GM23338 (cell line): Measurements from ENCODE around the gene NME1. TPM values are rescaled to one million over a fixed set of nuclear protein-coding genes. Genes with fewer than 3 reads are reported as not detected.

ENCODE experiments used
- ATAC-seq: fragments of 200-7000 bp; cut with Tn5 transposase; 3 replicates; pipeline ENCODE4 v1.9.1; 2020
- DNase-seq: peaks from one replicate; pipeline ENCODE4 v3.0.0-alpha.2; 2015; ENCODE audit warnings: low spot score
- H2AFZ ChIP-seq: fragments of 200-600 bp; sonication (generic); 2 replicates; pipeline ENCODE4 v1.8.0; 2016; ENCODE audit warnings: antibody characterized with exemption, mild to moderate bottlenecking, moderate library complexity
- H3F3A ChIP-seq: fragments of 200-600 bp; sonication (generic); replicated peaks from 2 replicates; pipeline ENCODE4 v1.8.0; 2017; ENCODE audit warnings: antibody characterized with exemption, mixed run types, low read depth
- H3K27ac ChIP-seq: fragments of 200-600 bp; sonication (generic); 2 replicates; pipeline ENCODE4 v1.6.1; 2016; ENCODE audit warnings: low read depth
- H3K27me3 ChIP-seq: fragments of 200-600 bp; sonication (generic); 2 replicates; pipeline ENCODE4 v1.8.0; 2016; ENCODE audit warnings: mild to moderate bottlenecking, mixed run types, moderate library complexity; ENCODE audit not compliant: insufficient read depth
- H3K36me3 ChIP-seq: fragments of 200-600 bp; sonication (generic); 2 replicates; pipeline ENCODE4 v1.8.0; 2016; ENCODE audit warnings: mild to moderate bottlenecking; ENCODE audit not compliant: insufficient read depth
- H3K4me1 ChIP-seq: fragments of 200-600 bp; sonication (generic); 2 replicates; pipeline ENCODE4 v1.8.0; 2016; ENCODE audit warnings: mild to moderate bottlenecking, moderate library complexity; ENCODE audit not compliant: insufficient read depth
- H3K4me2 ChIP-seq: fragments of 200-600 bp; sonication (generic); 2 replicates; pipeline ENCODE4 v1.7.1; 2017; ENCODE audit warnings: mixed run types
- H3K4me3 ChIP-seq: fragments of 200-600 bp; sonication (generic); 2 replicates; pipeline ENCODE4 v1.6.1; 2016; ENCODE audit warnings: mixed run types
- H3K79me2 ChIP-seq: fragments of 200-600 bp; sonication (generic); replicated peaks from 2 replicates; pipeline ENCODE4 v1.8.0; 2017; ENCODE audit warnings: mild to moderate bottlenecking; ENCODE audit not compliant: insufficient read depth
- H3K9me2 ChIP-seq: fragments of 200-600 bp; sonication (generic); 2 replicates; pipeline ENCODE4 v1.8.0; 2017; ENCODE audit not compliant: insufficient read depth
- H4K20me1 ChIP-seq: fragments of 200-600 bp; sonication (generic); replicated peaks from 2 replicates; pipeline ENCODE4 v1.8.0; 2017; ENCODE audit warnings: mild to moderate bottlenecking; ENCODE audit not compliant: insufficient read depth
- H3K27ac Mint-ChIP-seq: 2 replicates; pipeline ENCODE4 v1.8.0; 2020; ENCODE audit warnings: inconsistent platforms, mild to moderate bottlenecking, moderate library complexity, mixed read lengths
- H3K27me3 Mint-ChIP-seq: 3 replicates; pipeline ENCODE4 v1.8.0; 2022; ENCODE audit warnings: low read depth, mild to moderate bottlenecking, moderate library complexity, mixed read lengths, inconsistent platforms; ENCODE audit not compliant: insufficient read depth, poor library complexity
- H3K36me3 Mint-ChIP-seq: 3 replicates; pipeline ENCODE4 v1.8.0; 2021; ENCODE audit warnings: low read depth, mild to moderate bottlenecking, inconsistent platforms, moderate library complexity, mixed read lengths
- H3K4me1 Mint-ChIP-seq: 3 replicates; pipeline ENCODE4 v1.8.0; 2020; ENCODE audit warnings: mild to moderate bottlenecking, inconsistent platforms, mixed read lengths
- H3K4me3 Mint-ChIP-seq: 3 replicates; pipeline ENCODE4 v1.8.0; 2021; ENCODE audit warnings: moderate library complexity, mild to moderate bottlenecking, inconsistent platforms, mixed read lengths
- H3K9me3 Mint-ChIP-seq: 3 replicates; pipeline ENCODE4 v1.8.0; 2020; ENCODE audit warnings: moderate library complexity, mild to moderate bottlenecking, inconsistent platforms, mixed read lengths
- CREB1 ChIP-seq: fragments of 250-450 bp; sonication (Bioruptor Pico); IDR thresholded peaks from 2 replicates; pipeline ENCODE4 v1.5.0; 2020; ENCODE audit warnings: low read depth, mild to moderate bottlenecking, moderate library complexity
- EZH2 ChIP-seq: fragments of 200-600 bp; sonication (generic); IDR thresholded peaks from one replicate; pipeline ENCODE4 v1.8.0; 2017; ENCODE audit warnings: antibody characterized with exemption, mild to moderate bottlenecking, low read depth; ENCODE audit not compliant: unreplicated experiment
- JUNB ChIP-seq: IDR thresholded peaks from one replicate; pipeline ENCODE4 v1.6.1; 2016; ENCODE audit warnings: antibody characterized with exemption; ENCODE audit not compliant: unreplicated experiment
- NANOG ChIP-seq: IDR thresholded peaks from 2 replicates; pipeline ENCODE4 v1.6.1; 2016; ENCODE audit warnings: antibody characterized with exemption, borderline replicate concordance
- STAT1 ChIP-seq: IDR thresholded peaks from one replicate; pipeline ENCODE4 v1.6.1; 2016; ENCODE audit warnings: antibody characterized with exemption; ENCODE audit not compliant: unreplicated experiment
- ZNF114 ChIP-seq: fragments of 250-450 bp; sonication (Bioruptor Pico); IDR thresholded peaks from 2 replicates; pipeline ENCODE4 v1.5.0; 2020; ENCODE audit warnings: mild to moderate bottlenecking, moderate library complexity
- ZNF462 ChIP-seq: fragments of 250-450 bp; sonication (Bioruptor Pico); IDR thresholded peaks from 2 replicates; pipeline ENCODE4 v1.5.0; 2020; ENCODE audit warnings: mild to moderate bottlenecking, moderate library complexity
- polyA plus RNA-seq: library from polyadenylated mRNA; unstranded; fragments of >200 nt; fragmentation: Nextera tagmentation; extraction: Ambion mirVana; gene quantifications from 2 replicates; pipeline ENCODE4 v1.2.1, GENCODE V29; 2016
- total RNA-seq: library from RNA; depleted of rRNA; stranded (reverse); fragments of >200 nt; shearing (Covaris generic); gene quantifications from 2 replicates; pipeline ENCODE4 v1.2.3, GENCODE V29; 2014
- TF ChIP-seq, protein P1 (sequence below): IDR thresholded peaks from 2 replicates; pipeline ENCODE4 v1.6.1; 2016; ENCODE audit warnings: antibody characterized with exemption
- TF ChIP-seq, protein P2 (sequence below), 2 experiments: fragments of 200-600 bp in 1 of 2; sonication (generic) in 1 of 2; conservative IDR thresholded peaks; 2 replicates each; pipeline versions ENCODE4 v1.5.1 to v1.6.1; 2016 to 2017; ENCODE audit warnings: antibody characterized with exemption in 2 of 2, low read depth in 2 of 2, mild to moderate bottlenecking in 2 of 2, moderate library complexity in 1 of 2

The NME1 gene
- total and polyA plus RNA-seq, 2 experiments from 2014 or later, result 159 to 534 TPM

GRCh38 chr17:51115179-51115578 is 38.2 kb upstream of the NME1 start (continued):
- TF ChIP-seq ZNF462 (CRISPR knock-in tag) (no peak), STAT1 (no peak)

- H3K4me3 Mint-ChIP-seq, result peak overlapping the region; percentile 95
- peaks cover 21% of the 10 kb centered on the region for H4K20me1 ChIP-seq
- H3K27me3 ChIP-seq, result no peaks in the 10 kb centered on the region
- no peaks in the 10 kb centered on the region for H3K36me3 ChIP-seq
- H3K4me1 ChIP-seq, result peaks cover 20% of the 10 kb centered on the region
- DNase-seq (no peak), ATAC-seq (no peak)
- H3K27ac ChIP-seq, result no peak overlapping the region
- no peaks in the 10 kb centered on the region; the same call in 1 of the 2 replicates for H3F3A ChIP-seq
- peaks cover 1% of the 10 kb centered on the region for H3K27me3 Mint-ChIP-seq
- no peak overlapping the region for H3K27ac Mint-ChIP-seq
- H3K9me2 ChIP-seq, result no peaks in the 10 kb centered on the region
- H3K9me3 Mint-ChIP-seq, result no peaks in the 10 kb centered on the region
- no peaks in the 10 kb centered on the region for H3K36me3 Mint-ChIP-seq
- peaks cover 20% of the 10 kb centered on the region for H3K4me1 Mint-ChIP-seq
- no peak overlapping the region for H2AFZ ChIP-seq
- H3K79me2 ChIP-seq, result peaks cover 62% of the 10 kb centered on the region
- peak overlapping the region; percentile 99 for H3K4me3 ChIP-seq
- peak overlapping the region; percentile 72 for H3K4me2 ChIP-seq
- TF ChIP-seq JUNB, result no peak
- TF ChIP-seq ZNF114 (CRISPR knock-in tag), result no peak
- TF ChIP-seq, protein P1, sequence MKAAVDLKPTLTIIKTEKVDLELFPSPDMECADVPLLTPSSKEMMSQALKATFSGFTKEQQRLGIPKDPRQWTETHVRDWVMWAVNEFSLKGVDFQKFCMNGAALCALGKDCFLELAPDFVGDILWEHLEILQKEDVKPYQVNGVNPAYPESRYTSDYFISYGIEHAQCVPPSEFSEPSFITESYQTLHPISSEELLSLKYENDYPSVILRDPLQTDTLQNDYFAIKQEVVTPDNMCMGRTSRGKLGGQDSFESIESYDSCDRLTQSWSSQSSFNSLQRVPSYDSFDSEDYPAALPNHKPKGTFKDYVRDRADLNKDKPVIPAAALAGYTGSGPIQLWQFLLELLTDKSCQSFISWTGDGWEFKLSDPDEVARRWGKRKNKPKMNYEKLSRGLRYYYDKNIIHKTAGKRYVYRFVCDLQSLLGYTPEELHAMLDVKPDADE, result no peak
- TF ChIP-seq CREB1 (CRISPR knock-in tag), result no peak
- TF ChIP-seq EZH2, result no peak
- TF ChIP-seq, protein P2, sequence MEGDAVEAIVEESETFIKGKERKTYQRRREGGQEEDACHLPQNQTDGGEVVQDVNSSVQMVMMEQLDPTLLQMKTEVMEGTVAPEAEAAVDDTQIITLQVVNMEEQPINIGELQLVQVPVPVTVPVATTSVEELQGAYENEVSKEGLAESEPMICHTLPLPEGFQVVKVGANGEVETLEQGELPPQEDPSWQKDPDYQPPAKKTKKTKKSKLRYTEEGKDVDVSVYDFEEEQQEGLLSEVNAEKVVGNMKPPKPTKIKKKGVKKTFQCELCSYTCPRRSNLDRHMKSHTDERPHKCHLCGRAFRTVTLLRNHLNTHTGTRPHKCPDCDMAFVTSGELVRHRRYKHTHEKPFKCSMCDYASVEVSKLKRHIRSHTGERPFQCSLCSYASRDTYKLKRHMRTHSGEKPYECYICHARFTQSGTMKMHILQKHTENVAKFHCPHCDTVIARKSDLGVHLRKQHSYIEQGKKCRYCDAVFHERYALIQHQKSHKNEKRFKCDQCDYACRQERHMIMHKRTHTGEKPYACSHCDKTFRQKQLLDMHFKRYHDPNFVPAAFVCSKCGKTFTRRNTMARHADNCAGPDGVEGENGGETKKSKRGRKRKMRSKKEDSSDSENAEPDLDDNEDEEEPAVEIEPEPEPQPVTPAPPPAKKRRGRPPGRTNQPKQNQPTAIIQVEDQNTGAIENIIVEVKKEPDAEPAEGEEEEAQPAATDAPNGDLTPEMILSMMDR (conservative IDR thresholded peaks at IDR 0.05; ENCODE audit: low read depth in 2 of 2), result no peak
- TF ChIP-seq STAT1, result no peak
- no peak for TF ChIP-seq NANOG
Observed at GRCh38 chr17:51118330-51119195, 34.8 kb upstream of the NME1 start.
